Stimulated activated naive B cell treated with anti-CD40 and anti-IgM and Interleukin-4, amounts not matched to agents 10 μg/mL and 1 μg/mL and 100 μg/mL, for 72 hours (primary cell): ENCODE measurements around the gene ATP5ME.

Experiments
- ATAC-seq, 2 donors: fragments of 150-1000 bp; cut with Tn5 transposase; replicated peaks; 2 replicates each; pipeline ENCODE4 v1.10.0; 2021; ENCODE audit warnings: moderate library complexity in 1 of 2
- DNase-seq: peaks from one replicate; pipeline ENCODE4 v3.0.0; 2021
- H3K27ac Mint-ChIP-seq: one replicate; pipeline ENCODE4 v1.8.0; 2022; ENCODE audit warnings: mild to moderate bottlenecking, mixed read lengths
- H3K27me3 Mint-ChIP-seq, 2 donors: one replicate each; pipeline ENCODE4 v1.8.0; 2022; ENCODE audit warnings: mixed read lengths in 2 of 2
- H3K36me3 Mint-ChIP-seq, 2 donors: one replicate each; pipeline ENCODE4 v1.8.0; 2022; ENCODE audit warnings: mixed read lengths in 2 of 2, mild to moderate bottlenecking in 1 of 2
- H3K4me1 Mint-ChIP-seq, 2 donors: one replicate each; pipeline ENCODE4 v1.8.0; 2022; ENCODE audit warnings: mixed read lengths in 2 of 2, mild to moderate bottlenecking in 1 of 2
- H3K4me3 Mint-ChIP-seq, 2 donors: one replicate each; pipeline ENCODE4 v1.8.0; 2022; ENCODE audit warnings: mild to moderate bottlenecking in 2 of 2, mixed read lengths in 2 of 2, moderate library complexity in 1 of 2
- H3K9me3 Mint-ChIP-seq, 2 donors: one replicate each; pipeline ENCODE4 v1.8.0; 2022; ENCODE audit warnings: mixed read lengths in 2 of 2, mild to moderate bottlenecking in 1 of 2

The ATP5ME gene, protein sequence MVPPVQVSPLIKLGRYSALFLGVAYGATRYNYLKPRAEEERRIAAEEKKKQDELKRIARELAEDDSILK

DNA sequence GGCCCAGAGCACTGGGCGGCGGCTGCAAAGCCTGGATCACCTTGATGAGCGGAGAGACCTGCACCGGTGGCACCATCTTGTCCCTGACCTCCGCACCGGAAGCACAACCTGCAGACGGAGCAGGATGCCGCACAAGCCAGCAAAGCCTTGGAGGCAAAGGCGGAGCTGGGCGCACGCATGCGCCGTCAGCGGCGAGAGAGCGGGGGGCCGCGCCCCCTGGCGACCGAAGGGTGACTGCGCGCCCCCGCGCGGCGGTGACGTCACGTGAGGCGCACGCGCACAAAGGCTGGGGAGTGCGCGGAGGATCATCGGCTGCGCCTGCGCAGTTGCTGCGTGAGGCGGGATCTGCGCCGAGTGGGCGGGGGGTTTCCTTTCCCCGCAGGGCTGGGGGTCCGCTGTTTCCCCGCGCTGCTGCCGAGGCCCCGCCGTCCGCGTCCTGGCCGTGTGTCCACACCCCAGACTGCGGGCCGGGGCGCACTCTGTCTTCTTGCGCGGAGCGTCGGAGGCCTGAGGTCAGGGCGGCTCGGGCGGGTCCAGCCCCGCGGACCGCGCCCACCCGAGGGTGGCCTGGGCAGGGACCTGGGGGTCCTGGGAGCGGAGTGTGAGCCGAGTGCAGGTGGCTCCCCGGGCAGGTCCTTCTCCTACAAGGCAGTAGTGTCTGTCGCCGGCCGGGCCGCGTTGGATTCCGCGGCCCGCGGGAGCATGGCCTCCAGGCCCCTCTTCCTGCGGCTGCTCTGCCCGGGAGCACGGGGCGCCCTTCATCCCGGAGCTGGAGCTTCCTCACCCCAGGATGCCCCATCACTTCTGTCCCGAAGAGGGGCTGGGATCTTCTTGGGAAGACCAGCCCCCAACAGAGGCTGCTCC lies at the start of gene ATP5ME, which contains the start of gene MYL5:
Gene ATP5ME (minus strand): TSS at position 105 of the 864 bp plus-strand sequence. CDS start 29 bp downstream, at position 76.
Gene MYL5 (plus strand): TSS at position 371 of the 864 bp plus-strand sequence. CDS start 3,485 bp downstream, outside the sequence.
- no peaks in the 10 kb centered on the region for H3K9me3 Mint-ChIP-seq
- H3K36me3 Mint-ChIP-seq: peaks cover 21 to 33% of the 10 kb centered on the region in 2 donors
- peak; percentile 97 for DNase-seq
- H3K27ac Mint-ChIP-seq: peak within 1 kb of the TSS; percentile 95
- peak within 1 kb of the TSS; percentile 91 to 92 for H3K4me3 Mint-ChIP-seq
- H3K27me3 Mint-ChIP-seq: no peaks in the 10 kb centered on the region
- peaks cover 18 to 43% of the 10 kb centered on the region in 2 donors for H3K4me1 Mint-ChIP-seq
- ATAC-seq: peak; percentile 91 to 93

DNA sequence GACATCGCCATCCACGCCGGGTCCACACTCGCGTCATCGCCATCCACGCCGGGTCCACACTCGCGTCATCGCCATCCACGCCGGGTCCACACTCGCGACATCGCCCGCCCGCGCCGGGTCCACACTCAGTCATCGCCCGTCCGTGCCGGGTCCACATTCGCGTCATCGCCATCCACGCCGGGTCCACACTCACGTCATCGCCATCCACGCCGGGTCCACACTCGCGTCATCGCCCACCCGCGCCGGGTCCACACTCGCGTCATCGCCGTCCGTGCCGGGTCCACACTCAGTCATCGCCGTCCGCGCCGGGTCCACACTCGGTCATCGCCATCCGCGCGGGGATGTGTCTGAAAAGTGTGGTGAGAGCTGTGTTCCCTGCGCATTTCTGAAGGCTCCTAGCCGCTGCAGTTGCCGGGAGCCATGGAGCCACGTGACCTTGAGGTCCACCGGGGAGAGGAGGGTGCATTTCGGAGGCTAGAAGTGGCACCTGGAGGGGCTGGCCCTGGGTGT lies 48.8 kb upstream of the ATP5ME start:
- Mint-ChIP-seq H3K4me1 (peaks cover 37 to 57% of the 10 kb centered on the region in 2 donors), H3K36me3 (peaks cover 30 to 46% of the 10 kb centered on the region in 2 donors)

DNA sequence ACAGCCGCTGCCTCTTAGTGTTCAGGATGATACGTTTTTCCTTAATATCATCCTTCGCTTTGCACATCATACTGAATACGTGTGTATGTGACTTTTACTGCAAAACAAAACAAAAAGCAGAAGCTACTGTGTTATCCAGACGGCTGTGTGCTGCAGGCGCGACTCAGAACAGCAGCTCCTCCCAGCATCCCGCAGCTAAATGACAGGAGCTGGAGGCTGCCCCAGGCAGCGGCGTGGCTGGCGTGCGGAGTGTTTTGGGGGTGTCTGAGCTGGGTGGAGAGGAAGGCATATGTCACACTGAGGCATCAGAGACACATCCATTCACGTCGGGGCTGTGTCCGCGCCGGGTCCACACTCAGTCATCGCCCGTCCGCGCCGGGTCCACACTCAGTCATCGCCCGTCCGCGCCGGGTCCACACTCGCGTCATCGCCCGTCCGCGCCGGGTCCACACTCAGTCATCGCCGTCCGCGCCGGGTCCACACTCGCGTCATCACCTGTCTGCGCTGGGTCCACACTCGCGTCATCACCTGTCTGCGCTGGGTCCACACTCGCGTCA lies 48.2 kb upstream of the ATP5ME start:
- H3K27ac Mint-ChIP-seq: no peak overlapping the region
- no peaks in the 10 kb centered on the region for H3K9me3 Mint-ChIP-seq
- peaks cover 33 to 51% of the 10 kb centered on the region in 2 donors for H3K36me3 Mint-ChIP-seq
- H3K27me3 Mint-ChIP-seq: no peaks in the 10 kb centered on the region
- no peak for ATAC-seq
- DNase-seq: no peak
- H3K4me3 Mint-ChIP-seq: no peak overlapping the region
- peaks cover 38 to 63% of the 10 kb centered on the region in 2 donors for H3K4me1 Mint-ChIP-seq

More for the DNA sequence above, 48.8 kb upstream of the ATP5ME start:
- H3K27me3 Mint-ChIP-seq: no peaks in the 10 kb centered on the region
- H3K27ac Mint-ChIP-seq: no peak overlapping the region
- H3K9me3 Mint-ChIP-seq: no peaks in the 10 kb centered on the region
- ATAC-seq (no peak), DNase-seq (no peak)
- H3K4me3 Mint-ChIP-seq: no peak overlapping the region

DNA sequence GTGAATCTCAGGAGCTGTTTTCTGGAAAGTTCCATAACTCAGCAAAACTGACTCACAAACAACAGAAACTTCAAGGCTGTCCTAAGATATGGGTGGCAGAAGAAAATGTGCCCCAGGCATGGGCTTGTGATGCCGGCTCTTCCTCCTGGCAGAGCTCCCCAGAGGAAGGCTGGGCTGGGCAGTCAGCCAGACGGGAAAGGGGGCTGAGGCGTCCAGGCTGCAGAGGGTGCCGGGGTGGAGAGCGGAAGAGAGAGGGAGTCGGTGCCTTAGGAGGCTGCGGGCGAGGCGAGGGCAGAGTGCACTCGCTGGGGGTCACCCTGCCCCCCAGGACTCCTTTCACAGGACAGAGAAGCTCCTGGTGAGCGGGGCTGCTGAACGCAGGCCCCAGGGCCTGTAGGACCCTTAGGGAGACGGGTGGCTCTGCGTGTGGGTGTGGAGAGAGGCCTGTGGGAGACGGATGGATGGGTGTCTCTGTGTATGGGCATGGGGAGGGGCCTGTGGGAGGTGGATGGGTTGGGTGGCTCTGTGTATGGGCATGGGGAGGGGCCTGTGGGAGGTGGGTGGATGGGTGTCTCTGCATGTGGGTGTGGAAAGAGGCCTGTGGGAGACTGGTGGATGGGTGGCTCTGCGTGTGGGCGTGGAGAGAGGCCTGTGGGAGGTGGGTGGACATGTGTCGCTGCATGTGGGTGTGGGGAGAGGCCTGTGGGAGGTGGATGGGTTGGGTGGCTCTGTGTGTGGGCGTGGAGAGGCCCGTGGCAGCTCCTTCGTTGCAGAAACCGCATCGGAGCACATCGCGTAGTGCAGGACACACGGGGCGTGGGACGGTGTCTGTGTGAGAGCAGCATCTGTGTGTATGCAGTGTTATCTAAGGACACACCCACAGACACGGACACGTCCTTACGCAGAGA lies 47.4 kb upstream of the ATP5ME start:
- Mint-ChIP-seq H3K27me3 (no peaks in the 10 kb centered on the region), H3K36me3 (peaks cover 33 to 51% of the 10 kb centered on the region in 2 donors), H3K4me3 (no peak overlapping the region), H3K9me3 (no peaks in the 10 kb centered on the region), H3K4me1 (peaks cover 39 to 57% of the 10 kb centered on the region in 2 donors), H3K27ac (peak overlapping the region; percentile 91)
- peak in 1 of 2 donors; percentile 7 for ATAC-seq
- no peak for DNase-seq

DNA sequence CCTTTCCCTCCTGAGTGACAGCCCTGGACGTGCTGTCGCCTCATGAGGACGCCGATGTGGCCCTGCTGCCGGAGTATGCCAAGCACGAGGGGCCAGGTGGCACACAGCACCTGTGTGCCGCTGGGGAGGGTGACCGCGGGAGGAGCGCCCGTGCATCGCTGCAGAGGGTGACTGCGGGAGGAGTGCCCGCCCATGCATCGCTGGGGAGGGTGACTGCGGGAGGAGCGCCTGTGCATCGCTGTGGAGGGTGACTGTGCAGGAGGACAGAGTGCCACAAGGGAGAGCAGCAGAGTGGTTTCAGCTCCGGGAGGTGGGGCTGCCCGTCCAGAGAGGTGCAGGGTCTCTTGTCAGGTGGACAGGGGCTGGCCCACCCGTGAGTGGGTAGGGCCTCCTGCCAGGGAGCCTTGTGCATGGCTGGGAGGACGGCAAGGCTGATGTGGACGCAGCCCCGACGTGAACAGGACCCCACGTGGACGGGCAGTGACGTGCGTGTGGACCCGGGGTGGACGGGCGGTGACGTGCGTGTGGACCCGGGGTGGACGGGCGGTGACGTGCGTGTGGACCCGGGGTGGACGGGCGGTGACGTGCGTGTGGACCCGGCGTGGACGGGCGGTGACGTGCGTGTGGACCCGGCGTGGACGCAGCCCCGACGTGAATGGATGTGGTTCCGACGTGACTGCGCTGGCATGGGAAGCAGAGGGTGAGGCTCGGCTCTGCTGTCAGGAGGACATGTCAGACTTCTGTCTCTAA lies 46.2 kb upstream of the ATP5ME start:
- ATAC-seq (no peak), DNase-seq (no peak)
- H3K27ac Mint-ChIP-seq: peak overlapping the region; percentile 20
- H3K4me1 Mint-ChIP-seq: peaks cover 36 to 47% of the 10 kb centered on the region in 2 donors
- peaks cover 32 to 51% of the 10 kb centered on the region in 2 donors for H3K36me3 Mint-ChIP-seq
- peak overlapping the region in 1 of 2 donors; percentile 14 for H3K4me3 Mint-ChIP-seq
- no peaks in the 10 kb centered on the region for H3K9me3 Mint-ChIP-seq
- no peaks in the 10 kb centered on the region for H3K27me3 Mint-ChIP-seq

DNA sequence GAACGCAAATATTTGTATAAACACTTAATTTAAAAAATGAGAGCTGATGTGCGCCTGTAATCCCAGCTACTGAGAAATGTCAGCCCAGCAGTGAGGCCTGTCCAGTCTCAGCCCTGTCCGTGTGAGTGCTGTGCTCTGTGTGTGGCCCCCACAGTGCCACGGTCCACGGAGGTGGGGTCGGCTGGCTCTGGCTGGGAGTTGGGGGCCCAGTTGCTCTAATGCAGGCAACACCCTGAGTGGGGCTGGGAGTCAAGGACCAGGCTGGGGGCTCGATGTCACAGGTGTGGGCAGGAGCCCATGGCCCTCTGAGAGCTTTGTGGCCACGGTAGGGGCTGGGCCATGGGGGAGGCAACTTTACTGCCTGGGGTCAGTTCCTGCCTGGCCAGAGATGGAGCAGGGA lies 44.4 kb upstream of the ATP5ME start:
- H3K4me1 Mint-ChIP-seq: peaks cover 35 to 50% of the 10 kb centered on the region in 2 donors
- no peak overlapping the region for H3K27ac Mint-ChIP-seq
- ATAC-seq (no peak), DNase-seq (no peak)
- no peaks in the 10 kb centered on the region for H3K27me3 Mint-ChIP-seq
- H3K9me3 Mint-ChIP-seq: no peaks in the 10 kb centered on the region
- peaks cover 31 to 51% of the 10 kb centered on the region in 2 donors for H3K36me3 Mint-ChIP-seq
- H3K4me3 Mint-ChIP-seq: no peak overlapping the region

DNA sequence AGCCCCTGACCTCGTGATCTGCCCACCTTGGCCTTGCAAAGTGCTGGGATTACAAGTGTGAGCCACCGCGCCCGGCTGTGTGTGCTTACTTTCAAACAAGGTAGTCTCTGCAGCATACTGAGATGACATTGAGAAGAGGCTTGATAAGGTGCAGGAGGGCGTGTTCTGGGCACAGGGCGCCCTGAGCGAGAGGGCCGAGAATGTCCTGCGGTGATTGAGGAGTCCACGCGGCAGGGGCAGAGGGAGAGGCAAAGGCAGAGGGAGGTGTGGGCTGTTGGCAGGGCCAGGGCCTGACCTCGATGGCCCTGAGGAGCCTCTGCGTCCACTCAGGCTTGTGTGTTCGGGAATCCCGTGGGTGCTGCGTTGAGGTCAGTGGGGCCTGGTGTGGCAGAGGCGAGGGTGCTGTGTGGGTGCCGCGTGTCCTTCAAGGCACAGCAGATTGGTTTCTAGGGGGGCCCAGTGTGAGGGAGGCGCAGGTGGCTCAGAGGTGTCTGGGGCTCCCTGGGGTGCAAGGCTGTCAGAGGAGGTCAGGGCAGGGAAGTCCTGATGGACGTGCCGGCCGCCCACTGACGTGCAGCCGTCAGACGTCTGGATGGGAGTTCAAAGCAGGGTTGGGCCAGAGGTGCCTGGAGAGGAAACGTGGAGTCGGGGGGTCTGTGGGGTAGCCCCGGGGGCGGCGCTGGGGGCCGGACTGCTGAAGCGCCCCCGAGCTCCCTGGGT lies 43.7 kb upstream of the ATP5ME start:
- H3K36me3 Mint-ChIP-seq: peaks cover 24 to 44% of the 10 kb centered on the region in 2 donors
- H3K27ac Mint-ChIP-seq: peak overlapping the region; percentile 74
- no peak overlapping the region for H3K4me3 Mint-ChIP-seq
- H3K27me3 Mint-ChIP-seq: no peaks in the 10 kb centered on the region
- H3K9me3 Mint-ChIP-seq: no peaks in the 10 kb centered on the region
- ATAC-seq (no peak), DNase-seq (no peak)
- H3K4me1 Mint-ChIP-seq: peaks cover 37 to 57% of the 10 kb centered on the region in 2 donors

DNA sequence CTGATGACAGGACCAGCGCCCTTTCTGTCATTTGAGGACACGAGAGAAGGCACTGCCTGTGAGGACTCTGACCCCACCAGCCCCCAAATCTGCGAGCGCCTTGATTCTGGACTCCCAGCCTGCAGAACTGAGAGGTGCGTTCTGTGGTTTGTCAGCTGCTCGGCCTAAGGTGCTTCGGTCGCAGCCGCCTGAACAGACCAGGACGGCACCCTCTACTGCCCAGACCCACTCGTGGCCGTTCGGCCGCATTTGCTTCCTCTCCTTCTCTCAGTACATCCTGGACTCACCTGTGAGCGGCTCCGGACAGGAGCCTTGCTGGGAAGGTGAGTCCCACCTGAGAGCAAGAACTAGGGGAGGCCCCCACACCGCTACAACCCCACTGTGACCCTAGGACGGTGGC lies 40.0 kb upstream of the ATP5ME start:
- no peaks in the 10 kb centered on the region for H3K27me3 Mint-ChIP-seq
- DNase-seq (no peak), ATAC-seq (no peak)
- no peaks in the 10 kb centered on the region for H3K9me3 Mint-ChIP-seq
- H3K4me3 Mint-ChIP-seq: no peak overlapping the region
- peaks cover 30 to 51% of the 10 kb centered on the region in 2 donors for H3K4me1 Mint-ChIP-seq
- H3K36me3 Mint-ChIP-seq: peaks cover 18 to 27% of the 10 kb centered on the region in 2 donors
- no peak overlapping the region for H3K27ac Mint-ChIP-seq

DNA sequence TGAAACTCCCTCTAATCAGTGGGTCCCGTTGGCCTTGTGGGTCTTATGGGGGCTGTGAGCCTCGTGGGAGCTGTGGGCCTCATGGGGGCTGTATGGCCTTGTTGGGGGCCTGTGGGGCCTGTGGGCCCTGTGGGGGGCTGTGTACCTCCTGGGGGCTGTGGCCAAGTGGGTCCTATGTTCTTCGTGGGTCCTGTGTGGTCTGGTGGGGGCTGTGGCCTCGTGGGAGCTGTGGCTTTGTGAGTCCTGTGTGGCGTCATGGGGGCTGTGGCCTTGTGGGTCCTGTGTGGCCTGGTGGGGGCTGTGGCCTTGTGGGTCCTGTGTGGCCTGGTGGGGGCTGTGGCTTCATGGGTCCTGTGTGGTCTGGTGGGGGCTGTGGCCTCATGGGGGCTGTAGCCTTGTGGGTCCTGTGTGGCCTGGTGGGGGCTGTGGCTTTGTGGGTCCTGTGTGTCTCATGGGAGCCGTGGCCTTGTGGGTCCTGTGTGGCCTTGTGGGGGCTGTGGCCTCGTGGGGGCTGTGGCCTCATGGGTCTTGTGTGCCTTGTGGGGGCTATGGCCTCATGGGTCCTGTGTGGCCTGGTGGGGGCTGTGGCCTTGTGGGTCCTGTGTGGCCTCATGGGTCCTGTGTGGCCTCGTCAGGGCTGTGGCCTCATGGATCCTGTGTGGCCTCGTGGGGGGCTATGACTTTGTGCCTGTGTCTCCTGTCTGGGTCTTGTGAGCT lies 39.0 kb upstream of the ATP5ME start:
- Mint-ChIP-seq H3K27me3 (no peaks in the 10 kb centered on the region), H3K4me3 (no peak overlapping the region), H3K36me3 (peaks cover 20 to 32% of the 10 kb centered on the region in 2 donors), H3K9me3 (no peaks in the 10 kb centered on the region), H3K4me1 (peaks cover 35 to 60% of the 10 kb centered on the region in 2 donors), H3K27ac (peak overlapping the region; percentile 65)
- DNase-seq: no peak
- no peak for ATAC-seq

DNA sequence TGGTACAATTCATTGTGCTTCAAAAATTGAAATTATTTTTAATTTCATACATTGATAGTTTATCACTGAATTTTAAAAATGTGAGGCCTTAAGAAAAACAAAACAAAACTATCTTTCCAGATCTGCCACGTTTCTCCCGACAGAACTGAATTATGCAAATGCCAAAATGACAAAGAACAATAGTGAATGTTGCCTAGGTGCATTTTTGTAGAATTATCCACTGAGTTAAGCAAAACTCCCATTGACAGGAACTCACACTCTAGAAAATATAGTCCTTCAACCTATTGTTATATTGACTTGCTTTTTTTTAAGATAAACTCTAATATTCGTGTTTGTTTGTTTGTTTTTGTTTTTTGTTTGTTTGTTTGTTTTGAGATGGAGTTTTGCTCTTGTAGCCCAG lies 38.0 kb upstream of the ATP5ME start:
- no peak overlapping the region for H3K27ac Mint-ChIP-seq

DNA sequence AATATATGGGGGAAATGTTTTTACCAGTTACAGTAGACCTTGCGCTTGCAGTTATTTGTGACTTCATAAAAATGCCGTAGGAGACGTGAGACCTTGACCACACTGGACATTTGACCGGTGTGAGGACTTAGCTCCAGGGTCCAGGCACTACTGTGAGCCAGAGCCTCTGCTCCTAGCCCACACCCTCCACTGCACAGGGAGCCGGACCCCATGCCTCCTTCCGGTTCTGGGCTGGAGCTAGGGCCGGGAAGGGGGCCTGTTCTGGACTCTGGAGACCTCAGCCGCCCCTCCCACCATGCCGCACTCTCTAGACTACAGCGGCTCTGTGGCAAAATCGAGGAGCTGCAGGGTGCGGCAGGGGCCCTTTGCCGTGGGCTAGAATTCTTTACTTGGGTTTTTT lies 36.8 kb upstream of the ATP5ME start:
- no peak overlapping the region for H3K27ac Mint-ChIP-seq
- H3K4me3 Mint-ChIP-seq: no peak overlapping the region
- no peaks in the 10 kb centered on the region for H3K27me3 Mint-ChIP-seq
- peaks cover 28 to 64% of the 10 kb centered on the region in 2 donors for H3K4me1 Mint-ChIP-seq
- peaks cover 17 to 24% of the 10 kb centered on the region in 2 donors for H3K36me3 Mint-ChIP-seq
- ATAC-seq: no peak
- H3K9me3 Mint-ChIP-seq: no peaks in the 10 kb centered on the region
- no peak for DNase-seq

More for the DNA sequence above, 38.0 kb upstream of the ATP5ME start:
- H3K9me3 Mint-ChIP-seq: no peaks in the 10 kb centered on the region
- H3K4me1 Mint-ChIP-seq: peaks cover 30 to 60% of the 10 kb centered on the region in 2 donors
- DNase-seq (no peak), ATAC-seq (no peak)
- H3K36me3 Mint-ChIP-seq: peaks cover 17 to 27% of the 10 kb centered on the region in 2 donors
- H3K4me3 Mint-ChIP-seq: no peak overlapping the region
- no peaks in the 10 kb centered on the region for H3K27me3 Mint-ChIP-seq

DNA sequence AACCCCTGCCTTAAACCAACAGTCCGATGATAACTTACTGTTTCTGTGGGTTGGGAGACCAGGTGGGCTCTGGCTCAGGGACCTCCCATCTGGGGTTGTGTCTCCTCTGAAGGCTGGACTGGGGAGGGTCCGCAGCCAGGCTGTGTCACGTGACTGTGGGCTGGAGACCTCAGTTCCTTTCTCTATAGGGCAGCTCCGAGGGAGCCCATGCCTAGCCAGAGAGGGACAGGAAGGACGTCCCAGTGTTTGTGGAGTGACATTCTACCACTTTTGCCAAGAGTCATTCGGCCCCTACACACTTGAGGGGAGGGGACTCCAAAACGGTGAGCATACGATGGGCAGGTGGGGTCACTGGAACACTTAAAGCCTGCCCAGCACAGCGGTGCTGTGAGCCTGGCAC lies 36.0 kb upstream of the ATP5ME start:
- DNase-seq (no peak), ATAC-seq (no peak)
- Mint-ChIP-seq H3K36me3 (peaks cover 17 to 22% of the 10 kb centered on the region in 2 donors), H3K9me3 (no peaks in the 10 kb centered on the region), H3K27me3 (no peaks in the 10 kb centered on the region), H3K27ac (no peak overlapping the region), H3K4me3 (no peak overlapping the region), H3K4me1 (peaks cover 29 to 64% of the 10 kb centered on the region in 2 donors)
